Activated CD4-positive, alpha-beta T cell treated with anti-CD3 and anti-CD28 coated beads, Interleukin-2, Interleukin-4, amounts not matched to agents 100 ng/mL and 50 ng/mL, durations not matched to agents 16 hours and 8 hours (primary cell): Measurements from ENCODE around the gene TRIP12.
"Not testable (repeated sequence)": the region's sequence is repeated elsewhere in the genome, so short reads cannot be mapped to it uniquely, and the experiment has no call there.

ENCODE experiments used
- DNase-seq: peaks from one replicate; pipeline ENCODE4 v3.0.0-alpha.2; 2020; ENCODE audit warnings: low spot score

TRIP12 gene

GRCh38 chr2:229874647-229875046 is 47.2 kb downstream of the TRIP12 start:
- DNase-seq: no peak

GRCh38 chr2:229873123-229873581 is 48.7 kb downstream of the TRIP12 start:
- DNase-seq: no peak

GRCh38 chr2:229870903-229871656 is 50.7 kb downstream of the TRIP12 start:
- no peak for DNase-seq

- DNase-seq: no peak
Observed at GRCh38 chr2:229869226-229869625, 52.6 kb downstream of the TRIP12 start.

- no peak for DNase-seq
Observed at GRCh38 chr2:229868794-229869193, 53.0 kb downstream of the TRIP12 start.

- no peak for DNase-seq
Observed at GRCh38 chr2:229865033-229865432, 56.8 kb downstream of the TRIP12 start.

- DNase-seq: no peak
Observed at GRCh38 chr2:229861431-229861830, 60.4 kb downstream of the TRIP12 start.

GRCh38 chr2:229860334-229860733 is 61.5 kb downstream of the TRIP12 start:
- DNase-seq: no peak

GRCh38 chr2:229858351-229858750 is 63.5 kb downstream of the TRIP12 start:
- no peak for DNase-seq

GRCh38 chr2:229857634-229858033 is 64.2 kb downstream of the TRIP12 start:
- no peak for DNase-seq

GRCh38 chr2:229856413-229856812 is 65.4 kb downstream of the TRIP12 start:
- DNase-seq: no peak

GRCh38 chr2:229855116-229855515 is 66.7 kb downstream of the TRIP12 start:
- no peak for DNase-seq

- DNase-seq: peak; percentile 67
Observed at GRCh38 chr2:229852565-229852964, 69.2 kb downstream of the TRIP12 start.

GRCh38 chr2:229851870-229852269 is 69.9 kb downstream of the TRIP12 start:
- DNase-seq: no peak

GRCh38 chr2:229850355-229851275 is 71.2 kb downstream of the TRIP12 start:
- DNase-seq: peak; percentile 56

- DNase-seq: no peak
Observed at GRCh38 chr2:229849073-229849472, 72.7 kb downstream of the TRIP12 start.

GRCh38 chr2:229843613-229844012 is 78.2 kb downstream of the TRIP12 start:
- no peak for DNase-seq

- no peak for DNase-seq
Observed at GRCh38 chr2:229838729-229839128, 83.1 kb downstream of the TRIP12 start.

GRCh38 chr2:229836847-229837246 is 85.0 kb downstream of the TRIP12 start:
- DNase-seq: no peak

- DNase-seq: no peak
Observed at GRCh38 chr2:229835596-229836283, 86.1 kb downstream of the TRIP12 start.

GRCh38 chr2:229834368-229834767 is 87.4 kb downstream of the TRIP12 start:
- not testable (repeated sequence) for DNase-seq

GRCh38 chr2:229832510-229832898 is 89.3 kb downstream of the TRIP12 start:
- peak; percentile 60 for DNase-seq
